ENCODE measurements around the gene TMPRSS7. TPM values are rescaled to one million over a fixed set of nuclear protein-coding genes. Genes with fewer than 3 reads are reported as not detected.
"Not testable (repeated sequence)": the region's sequence is repeated elsewhere in the genome, so short reads cannot be mapped to it uniquely, and the experiment has no call there.

TMPRSS7 gene
- total and polyA plus RNA-seq, 2 donors from 2014 or later: not detected

GRCh38 chr3:112053229-112053628 is 18.7 kb downstream of the TMPRSS7 start:
- FAIRE-seq: no peak
- intact Hi-C loops (cut with DNase I): no loop called here

GRCh38 chr3:112056451-112056929 is 22.0 kb downstream of the TMPRSS7 start:
- no peak overlapping the region for H3K4me3 ChIP-seq (ENCODE audit: low read length in 3 of 3)
- TF ChIP-seq, protein P1, sequence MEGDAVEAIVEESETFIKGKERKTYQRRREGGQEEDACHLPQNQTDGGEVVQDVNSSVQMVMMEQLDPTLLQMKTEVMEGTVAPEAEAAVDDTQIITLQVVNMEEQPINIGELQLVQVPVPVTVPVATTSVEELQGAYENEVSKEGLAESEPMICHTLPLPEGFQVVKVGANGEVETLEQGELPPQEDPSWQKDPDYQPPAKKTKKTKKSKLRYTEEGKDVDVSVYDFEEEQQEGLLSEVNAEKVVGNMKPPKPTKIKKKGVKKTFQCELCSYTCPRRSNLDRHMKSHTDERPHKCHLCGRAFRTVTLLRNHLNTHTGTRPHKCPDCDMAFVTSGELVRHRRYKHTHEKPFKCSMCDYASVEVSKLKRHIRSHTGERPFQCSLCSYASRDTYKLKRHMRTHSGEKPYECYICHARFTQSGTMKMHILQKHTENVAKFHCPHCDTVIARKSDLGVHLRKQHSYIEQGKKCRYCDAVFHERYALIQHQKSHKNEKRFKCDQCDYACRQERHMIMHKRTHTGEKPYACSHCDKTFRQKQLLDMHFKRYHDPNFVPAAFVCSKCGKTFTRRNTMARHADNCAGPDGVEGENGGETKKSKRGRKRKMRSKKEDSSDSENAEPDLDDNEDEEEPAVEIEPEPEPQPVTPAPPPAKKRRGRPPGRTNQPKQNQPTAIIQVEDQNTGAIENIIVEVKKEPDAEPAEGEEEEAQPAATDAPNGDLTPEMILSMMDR (IDR thresholded peaks at IDR 0.05; ENCODE audit: borderline replicate concordance, extremely low read depth, insufficient read depth): no peak
- no peak overlapping the region for H3K9ac ChIP-seq (ENCODE audit: low read length in 3 of 3)
- no peaks in the 10 kb centered on the region for H3K27me3 ChIP-seq (ENCODE audit: control insufficient read depth, insufficient read depth, low read length)
- no peaks in the 10 kb centered on the region for H3K4me1 ChIP-seq (ENCODE audit: control insufficient read depth in 2 of 3, insufficient read depth in 2 of 3, low read depth in 1 of 3, low read length in 3 of 3)
- DNase-seq (no peak), FAIRE-seq (no peak)
- H3K9me3 ChIP-seq (ENCODE audit: control insufficient read depth in 2 of 3, insufficient read depth in 1 of 3, low read length in 3 of 3): no peaks in the 10 kb centered on the region
- H3K27ac ChIP-seq (ENCODE audit: low read depth in 2 of 2, low read length in 2 of 2): no peak overlapping the region
- no peaks in the 10 kb centered on the region for H3K36me3 ChIP-seq (ENCODE audit: control insufficient read depth in 2 of 3, insufficient read depth in 3 of 3, low read length in 3 of 3)
- intact Hi-C loops (cut with DNase I): no loop called here

More at GRCh38 chr3:112053229-112053628, 18.7 kb downstream of the TMPRSS7 start:
- Histone ChIP-seq H3K36me3 (ENCODE audit: control insufficient read depth in 2 of 3, insufficient read depth in 3 of 3, low read length in 3 of 3) (no peaks in the 10 kb centered on the region), H3K27me3 (ENCODE audit: control insufficient read depth, insufficient read depth, low read length) (no peaks in the 10 kb centered on the region), H3K27ac (ENCODE audit: low read depth in 2 of 2, low read length in 2 of 2) (no peak overlapping the region), H3K4me3 (ENCODE audit: low read length in 3 of 3) (no peak overlapping the region), H3K9me3 (ENCODE audit: control insufficient read depth in 2 of 3, insufficient read depth in 1 of 3, low read length in 3 of 3) (no peaks in the 10 kb centered on the region), H3K9ac (ENCODE audit: low read length in 3 of 3) (no peak overlapping the region), H3K4me1 (ENCODE audit: control insufficient read depth in 2 of 3, insufficient read depth in 2 of 3, low read depth in 1 of 3, low read length in 3 of 3) (no peaks in the 10 kb centered on the region)
- TF ChIP-seq, protein P1 (IDR thresholded peaks at IDR 0.05; ENCODE audit: borderline replicate concordance, extremely low read depth, insufficient read depth): no peak
- no peak for DNase-seq

DNA sequence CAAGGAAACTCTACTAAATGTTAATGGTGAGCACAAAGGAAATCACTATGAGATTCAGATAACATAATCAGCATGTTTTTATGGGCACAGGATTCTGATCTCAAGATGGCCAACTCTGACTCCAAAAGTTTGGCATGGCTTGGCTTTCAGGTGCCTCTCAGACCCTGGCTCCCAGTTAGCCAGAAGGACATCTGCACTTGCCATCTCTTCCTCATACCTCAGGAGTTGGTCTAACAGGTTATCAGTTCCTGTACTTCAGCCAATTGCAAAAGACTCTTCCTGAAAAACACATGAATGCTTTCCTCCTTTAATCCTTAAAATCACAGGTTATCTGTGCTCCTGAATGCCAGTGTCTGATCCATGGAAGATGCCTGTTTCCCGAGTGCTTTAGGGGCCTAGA is 25.0 kb downstream of the TMPRSS7 start:
- FAIRE-seq: no peak
- TF ChIP-seq, protein P1 (IDR thresholded peaks at IDR 0.05; ENCODE audit: borderline replicate concordance, extremely low read depth, insufficient read depth): no peak

GRCh38 chr3:112061152-112061551 is 26.6 kb downstream of the TMPRSS7 start:
- intact Hi-C loops (cut with DNase I): no loop called here
- no peak for FAIRE-seq
- H3K27me3 ChIP-seq (ENCODE audit: control insufficient read depth, insufficient read depth, low read length): no peaks in the 10 kb centered on the region
- H3K9me3 ChIP-seq (ENCODE audit: control insufficient read depth in 2 of 3, insufficient read depth in 1 of 3, low read length in 3 of 3): no peaks in the 10 kb centered on the region
- no peak overlapping the region for H3K9ac ChIP-seq (ENCODE audit: low read length in 3 of 3)
- DNase-seq: peak in 2 of 5 donors; percentile 27 to 40
- H3K36me3 ChIP-seq (ENCODE audit: control insufficient read depth in 2 of 3, insufficient read depth in 3 of 3, low read length in 3 of 3): no peaks in the 10 kb centered on the region
- no peaks in the 10 kb centered on the region for H3K4me1 ChIP-seq (ENCODE audit: control insufficient read depth in 2 of 3, insufficient read depth in 2 of 3, low read depth in 1 of 3, low read length in 3 of 3)
- no peak overlapping the region for H3K27ac ChIP-seq (ENCODE audit: low read depth in 2 of 2, low read length in 2 of 2)
- H3K4me3 ChIP-seq (ENCODE audit: low read length in 3 of 3): no peak overlapping the region
- TF ChIP-seq, protein P1 (IDR thresholded peaks at IDR 0.05; ENCODE audit: borderline replicate concordance, extremely low read depth, insufficient read depth): no peak

More for the DNA sequence above, 25.0 kb downstream of the TMPRSS7 start:
- DNase-seq: no peak
- no peak overlapping the region for H3K9ac ChIP-seq (ENCODE audit: low read length in 3 of 3)
- intact Hi-C loops (cut with DNase I): no loop called here
- H3K27ac ChIP-seq (ENCODE audit: low read depth in 2 of 2, low read length in 2 of 2): no peak overlapping the region
- no peaks in the 10 kb centered on the region for H3K9me3 ChIP-seq (ENCODE audit: control insufficient read depth in 2 of 3, insufficient read depth in 1 of 3, low read length in 3 of 3)
- no peaks in the 10 kb centered on the region for H3K36me3 ChIP-seq (ENCODE audit: control insufficient read depth in 2 of 3, insufficient read depth in 3 of 3, low read length in 3 of 3)
- H3K27me3 ChIP-seq (ENCODE audit: control insufficient read depth, insufficient read depth, low read length): no peaks in the 10 kb centered on the region
- no peaks in the 10 kb centered on the region for H3K4me1 ChIP-seq (ENCODE audit: control insufficient read depth in 2 of 3, insufficient read depth in 2 of 3, low read depth in 1 of 3, low read length in 3 of 3)
- no peak overlapping the region for H3K4me3 ChIP-seq (ENCODE audit: low read length in 3 of 3)

- not testable (repeated sequence) for H3K27ac ChIP-seq (ENCODE audit: low read depth in 2 of 2, low read length in 2 of 2)
Observed at GRCh38 chr3:112072387-112073060, 38.0 kb downstream of the TMPRSS7 start.

More at GRCh38 chr3:112072387-112073060, 38.0 kb downstream of the TMPRSS7 start:
- H3K9me3 ChIP-seq (ENCODE audit: control insufficient read depth in 2 of 3, insufficient read depth in 1 of 3, low read length in 3 of 3); FAIRE-seq; H3K27me3 ChIP-seq (ENCODE audit: control insufficient read depth, insufficient read depth, low read length); H3K4me1 ChIP-seq (ENCODE audit: control insufficient read depth in 2 of 3, insufficient read depth in 2 of 3, low read depth in 1 of 3, low read length in 3 of 3); H3K36me3 ChIP-seq (ENCODE audit: control insufficient read depth in 2 of 3, insufficient read depth in 3 of 3, low read length in 3 of 3); H3K9ac ChIP-seq (ENCODE audit: low read length in 3 of 3); H3K4me3 ChIP-seq (ENCODE audit: low read length in 3 of 3); DNase-seq; intact Hi-C loops (cut with DNase I): not testable (repeated sequence)

Data from kidney (tissue), 14 donors.